Heart left ventricle (tissue), 16 donors: ENCODE measurements around the gene RIIAD1. TPM values are rescaled to one million over a fixed set of nuclear protein-coding genes. Genes with fewer than 3 reads are reported as not detected.
"Not testable (repeated sequence)": the region's sequence is repeated elsewhere in the genome, so short reads cannot be mapped to it uniquely, and the experiment has no call there.

Source experiments
- ATAC-seq, 4 donors: fragments of 200-7000 bp; cut with Tn5 transposase; one replicate each; pipeline ENCODE4 v1.9.1; 2020 to 2022; ENCODE audit warnings: moderate library complexity in 4 of 4, mild to moderate bottlenecking in 3 of 4, moderate number of reproducible peaks in 1 of 4
- DNase-seq, 5 donors: peaks; one replicate each; pipeline ENCODE4 v3.0.0-alpha.2; 2020
- H3K27ac ChIP-seq, 12 donors: fragments of 200-600 bp; sonication (generic) in 4 of 12; one replicate each; pipeline versions ENCODE4 v1.5.0 to v1.8.0; 2016 to 2022; ENCODE audit warnings: mild to moderate bottlenecking in 2 of 12
- H3K27me3 ChIP-seq, 9 donors: fragments of 200-600 bp; sonication (generic) in 2 of 9; one replicate each; pipeline versions ENCODE4 v1.5.1 to v1.8.0; 2016 to 2022; ENCODE audit warnings: mild to moderate bottlenecking in 3 of 9
- H3K36me3 ChIP-seq, 9 donors: fragments of 200-600 bp; sonication (generic) in 2 of 9; one replicate each; pipeline versions ENCODE4 v1.5.0 to v1.8.0; 2018 to 2022; ENCODE audit warnings: mild to moderate bottlenecking in 2 of 9
- H3K4me1 ChIP-seq, 12 donors: fragments of 200-600 bp; sonication (generic) in 4 of 12; one replicate each; pipeline versions ENCODE4 v1.5.0 to v1.8.0; 2016 to 2022; ENCODE audit warnings: mild to moderate bottlenecking in 3 of 12
- H3K4me3 ChIP-seq, 12 donors: fragments of 200-600 bp; sonication (generic) in 4 of 12; one replicate each; pipeline versions ENCODE4 v1.5.0 to v1.8.0; 2017 to 2022; ENCODE audit warnings: mild to moderate bottlenecking in 9 of 12, moderate library complexity in 4 of 12
- H3K9me3 ChIP-seq, 12 donors: fragments of 200-600 bp; sonication (generic) in 4 of 12; one replicate each; pipeline versions ENCODE4 v1.5.0 to v1.8.0; 2016 to 2022; ENCODE audit warnings: mild to moderate bottlenecking in 1 of 12
- POLR2A ChIP-seq, 2 donors: fragments of 450-650 bp; IDR thresholded peaks; one replicate each; pipeline ENCODE4 v1.6.1; 2017; ENCODE audit warnings: antibody characterized with exemption in 2 of 2, mild to moderate bottlenecking in 2 of 2, moderate library complexity in 2 of 2
- WGBS, 4 donors: extraction: QIAGEN DNeasy Blood & Tissue Kit in 2 of 4; methylation state at CpG; one replicate each; pipeline versions ENCODE4 v1.1.5 to v1.1.7; 2013 to 2018; 5-methylcytosine and 5-hydroxymethylcytosine counted together
- intact Hi-C, 10 donors: fragments of 100-400 bp; cut with DNase I; formaldehyde crosslinking; loops; one replicate each; pipeline versions ENCODE4 v1.11.1 to v1.14.2; 2022
- polyA plus RNA-seq, 2 donors: library from polyadenylated mRNA; stranded (reverse); fragments of 200-250 nt; gene quantifications; one replicate each; pipeline ENCODE4 v1.2.3, GENCODE V29; 2013
- total RNA-seq, 9 donors: library from RNA; depleted of rRNA in 2 of 9; stranded (reverse); fragments of >200 nt in 2 of 9; fragmentation: NEBNext Ultra II Directional in 3 of 9; extraction: Animal tissue kit (Norgen Biotek cat#: 25700) in 3 of 9; gene quantifications; one replicate each; pipeline versions ENCODE4 v1.1.0 to v1.2.4, GENCODE V29; 2016 to 2023
- TF ChIP-seq, protein P1 (sequence below), 12 donors: fragments of 200-600 bp; sonication (generic) in 4 of 12; IDR thresholded peaks; one replicate each; pipeline versions ENCODE4 v1.5.0 to v1.8.0; 2018 to 2022; ENCODE audit warnings: antibody characterized with exemption in 12 of 12, mild to moderate bottlenecking in 5 of 12
- donor health status: ischemic (EF 13 %, LVEDD 7.1; RV severe dilation, severe dysfunction).
- donor health status: healthy with polysubstance abuse.
- donor health status: DM: no; HTN: yes; CAD: no.
- donor health status: DM: no; HTN: no; CAD: no.
- donor health status: ischemic (EF 25% LVEDD 6.9; RV normal size, moderate dysfunction).
- donor health status: ischemic (EF 25% LVEDD 5.7; RV mildly dilated, moderate dysfunction).
- donor health status: healthy.
- donor health status: DM: yes; HTN: yes; CAD: no.
- donor health status: ischemic (EF 35%, LVEDD 5.7; RV mildly dilated, moderate dysfunction).
- donor health status: nonischemic (EF 11% LVEDD 7.7; RV severe dilation, severe dysfunction).
- donor health status: DM: yes; HTN: yes; CAD: no.
- donor health status: PGD.
- donor health status: ischemic (EF 29% LVEDD 5.4; RV normal size, mild dysfunction).
- donor health status: nonischemic (EF 23%, LVEDD 6.1; RV moderate dilation, normal function).

Gene RIIAD1
- total and polyA plus RNA-seq, 11 donors = 2.3 to 20.8 (median 6.8) TPM; not detected in 2

DNA sequence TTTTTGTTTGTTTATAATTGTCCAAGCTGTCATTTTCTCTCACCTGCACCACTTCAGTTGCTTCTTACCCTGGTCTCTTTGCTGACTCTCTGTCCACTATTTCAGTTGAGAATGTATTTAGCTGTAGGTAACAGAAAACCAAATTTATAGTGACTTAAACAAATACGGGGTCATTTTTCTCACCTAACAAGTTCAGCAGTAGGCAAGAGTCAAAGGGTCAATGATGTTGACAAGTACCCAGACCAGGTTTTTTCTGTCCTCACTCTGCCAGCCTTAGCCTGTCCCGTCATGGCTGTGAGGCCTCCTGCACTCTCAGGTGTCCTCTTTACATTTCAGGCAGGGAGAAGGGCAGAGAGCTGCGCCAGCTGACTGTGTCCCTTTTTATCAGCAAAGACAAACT, 11.8 kb downstream of the RIIAD1 start:
- no peak for DNase-seq
- peaks cover 0 to 6% (median 0%) of the 10 kb centered on the region in 12 donors for H3K4me1 ChIP-seq
- H3K4me3 ChIP-seq = no peak overlapping the region
- 67 to 85% (median 84%) methylated on average over 3 of the region's 3 CpGs for WGBS, 4 donors
- no peak overlapping the region for H3K27ac ChIP-seq
- H3K9me3 ChIP-seq = peaks cover 0 to 12% (median 0%) of the 10 kb centered on the region in 12 donors
- H3K27me3 ChIP-seq = peaks cover 0 to 11% (median 0%) of the 10 kb centered on the region in 9 donors
- intact Hi-C loops = loop anchor here in 7 of 10 donors (2.0 to 10.0 kb wide), 6 partner anchors 41 to 288 kb away; no protein-coding TSS in a partner anchor
- ATAC-seq = no peak
- TF ChIP-seq, protein P1, sequence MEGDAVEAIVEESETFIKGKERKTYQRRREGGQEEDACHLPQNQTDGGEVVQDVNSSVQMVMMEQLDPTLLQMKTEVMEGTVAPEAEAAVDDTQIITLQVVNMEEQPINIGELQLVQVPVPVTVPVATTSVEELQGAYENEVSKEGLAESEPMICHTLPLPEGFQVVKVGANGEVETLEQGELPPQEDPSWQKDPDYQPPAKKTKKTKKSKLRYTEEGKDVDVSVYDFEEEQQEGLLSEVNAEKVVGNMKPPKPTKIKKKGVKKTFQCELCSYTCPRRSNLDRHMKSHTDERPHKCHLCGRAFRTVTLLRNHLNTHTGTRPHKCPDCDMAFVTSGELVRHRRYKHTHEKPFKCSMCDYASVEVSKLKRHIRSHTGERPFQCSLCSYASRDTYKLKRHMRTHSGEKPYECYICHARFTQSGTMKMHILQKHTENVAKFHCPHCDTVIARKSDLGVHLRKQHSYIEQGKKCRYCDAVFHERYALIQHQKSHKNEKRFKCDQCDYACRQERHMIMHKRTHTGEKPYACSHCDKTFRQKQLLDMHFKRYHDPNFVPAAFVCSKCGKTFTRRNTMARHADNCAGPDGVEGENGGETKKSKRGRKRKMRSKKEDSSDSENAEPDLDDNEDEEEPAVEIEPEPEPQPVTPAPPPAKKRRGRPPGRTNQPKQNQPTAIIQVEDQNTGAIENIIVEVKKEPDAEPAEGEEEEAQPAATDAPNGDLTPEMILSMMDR (IDR thresholded peaks at IDR 0.05) = no peak
- no peak for TF ChIP-seq POLR2A (IDR thresholded peaks at IDR 0.05)
- no peaks in the 10 kb centered on the region for H3K36me3 ChIP-seq

DNA sequence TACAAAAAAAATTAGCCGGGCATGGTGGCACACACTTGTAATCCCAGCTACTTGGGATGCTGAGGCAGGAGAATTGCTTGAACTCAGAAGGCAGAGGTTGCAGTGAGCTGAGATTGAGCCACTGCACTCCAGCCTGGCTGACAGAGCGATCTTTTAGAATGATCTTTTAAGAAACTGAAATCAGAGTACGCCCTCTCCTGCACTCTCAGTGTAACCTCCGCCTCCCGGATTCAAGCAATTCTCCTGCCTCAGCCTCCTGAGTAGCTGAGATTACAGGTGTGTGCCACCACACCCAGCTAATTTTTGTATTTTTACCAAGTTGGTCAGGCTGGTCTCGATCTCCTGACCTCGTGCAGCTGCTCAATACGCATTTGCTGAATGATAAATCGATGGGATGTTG, 12.7 kb downstream of the RIIAD1 start:
- not testable (repeated sequence) for DNase-seq, H3K36me3 ChIP-seq, H3K4me1 ChIP-seq, H3K27ac ChIP-seq, ATAC-seq, H3K4me3 ChIP-seq
- H3K9me3 ChIP-seq = peaks cover 0 to 12% (median 0%) of the 10 kb centered on the region in 12 donors
- H3K27me3 ChIP-seq = peaks cover 0 to 11% (median 0%) of the 10 kb centered on the region in 9 donors
- intact Hi-C loops = loop anchor here in 9 of 10 donors (2.0 to 10.0 kb wide), 10 partner anchors 39 to 291 kb away; no protein-coding TSS in a partner anchor
- WGBS, 4 donors = 90 to 92% (median 91%) methylated on average over 9 of the region's 9 CpGs

DNA sequence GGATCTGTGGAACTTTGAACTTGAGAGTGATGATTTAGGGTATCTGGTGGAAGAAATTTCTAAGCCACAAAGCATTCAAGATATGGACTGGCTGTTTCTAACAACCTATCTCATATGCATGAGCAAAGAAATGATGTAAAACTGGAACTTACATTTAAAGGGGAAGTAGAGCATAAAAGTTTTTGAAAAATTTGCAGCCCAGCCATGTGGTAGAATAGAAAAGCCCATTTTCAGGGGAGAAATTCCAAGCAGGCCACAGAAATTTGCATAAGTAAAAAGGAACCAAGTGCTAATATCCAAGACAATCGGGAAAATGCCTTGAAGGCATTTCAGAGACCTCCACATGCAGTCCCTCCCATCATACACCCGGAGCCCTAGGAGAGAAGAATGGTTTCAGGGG, 15.7 kb downstream of the RIIAD1 start:
- WGBS, 4 donors = 71 to 79% (median 76%) methylated on average over 2 of the region's 2 CpGs
- Histone ChIP-seq H3K9me3 (peaks cover 0 to 12% (median 0%) of the 10 kb centered on the region in 12 donors), H3K4me3 (no peak overlapping the region), H3K36me3 (no peaks in the 10 kb centered on the region), H3K27ac (no peak overlapping the region), H3K4me1 (no peaks in the 10 kb centered on the region), H3K27me3 (peaks cover 0 to 5% (median 0%) of the 10 kb centered on the region in 9 donors)
- no peak for DNase-seq
- no peak for TF ChIP-seq POLR2A (IDR thresholded peaks at IDR 0.05)
- intact Hi-C loops = loop anchor here in 9 of 10 donors (5.0 to 10.0 kb wide), 6 partner anchors 45 to 295 kb away; partner anchors contain the start of gene C2CD4D (in 1 of the 9)
- no peak for ATAC-seq

DNA sequence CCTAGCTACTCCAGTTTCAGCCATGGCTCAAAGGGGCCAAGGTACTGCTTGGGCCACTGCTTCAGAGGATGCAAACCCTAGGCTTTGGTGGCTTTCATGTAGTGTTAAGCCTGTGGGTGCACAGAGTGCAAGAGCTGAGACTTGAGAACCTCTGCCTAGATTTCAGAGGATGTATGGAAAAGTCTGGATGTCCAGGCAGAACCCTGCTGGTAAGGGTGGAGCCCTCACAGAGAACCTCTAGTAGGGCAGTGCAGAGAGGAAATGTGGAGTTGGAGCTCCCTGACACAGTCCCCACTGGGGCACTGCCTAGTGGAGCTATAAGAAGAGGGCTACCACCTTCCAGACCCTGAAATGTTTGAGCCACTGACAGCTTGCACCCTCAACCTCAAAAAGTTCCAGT, 16.2 kb downstream of the RIIAD1 start:
- Histone ChIP-seq H3K27me3 (peaks cover 0 to 5% (median 0%) of the 10 kb centered on the region in 9 donors), H3K27ac (no peak overlapping the region), H3K36me3 (no peaks in the 10 kb centered on the region), H3K9me3 (peaks cover 0 to 12% (median 0%) of the 10 kb centered on the region in 12 donors), H3K4me3 (no peak overlapping the region), H3K4me1 (no peaks in the 10 kb centered on the region)
- DNase-seq = no peak
- ATAC-seq = no peak
- TF ChIP-seq, protein P1 (IDR thresholded peaks at IDR 0.05) = no peak
- intact Hi-C loops = loop anchor here in 9 of 10 donors (5.0 to 10.0 kb wide), 6 partner anchors 45 to 295 kb away; partner anchors contain the start of gene C2CD4D (in 1 of the 9)

DNA sequence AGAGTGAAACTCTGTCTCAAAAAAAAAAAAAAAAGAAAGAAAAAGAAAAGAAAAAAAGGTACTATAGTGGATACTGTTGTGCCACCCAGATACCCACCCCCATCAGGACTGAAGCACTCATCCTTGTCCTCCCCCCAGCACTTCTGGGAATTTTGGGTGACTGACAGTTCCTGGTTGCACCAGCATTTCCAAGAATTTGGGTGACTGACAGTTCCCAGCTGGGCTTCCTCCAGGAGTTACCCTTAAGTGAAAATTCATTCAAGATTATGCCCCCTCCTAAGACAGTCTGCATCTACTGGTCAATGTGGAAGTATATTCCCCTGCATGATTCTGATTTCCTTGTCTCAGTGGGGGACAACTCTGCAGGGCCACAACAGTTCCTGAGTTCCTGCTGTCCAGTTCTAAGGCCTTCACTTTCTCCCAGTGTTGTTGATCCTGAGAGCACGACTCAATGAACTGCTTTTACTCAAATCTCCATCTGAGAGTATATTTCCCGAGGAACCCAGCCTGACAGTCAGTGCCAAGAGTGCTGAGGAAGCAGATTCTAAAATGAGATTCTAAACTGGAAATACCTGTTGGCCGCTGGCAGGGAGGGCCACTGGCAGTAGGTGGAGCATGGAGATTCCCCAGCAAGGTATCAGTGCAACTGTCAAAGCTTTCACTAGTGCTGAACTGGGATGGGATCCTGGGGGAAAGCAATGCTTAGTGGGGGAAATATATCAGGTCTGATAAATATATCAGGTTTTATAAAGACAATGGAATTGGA, 18.5 kb downstream of the RIIAD1 start:
- no peak for TF ChIP-seq POLR2A (IDR thresholded peaks at IDR 0.05)
- TF ChIP-seq, protein P1 (IDR thresholded peaks at IDR 0.05) = no peak
- intact Hi-C loops = loop anchor here in 9 of 10 donors (5.0 to 10.0 kb wide), 7 partner anchors 47 to 297 kb away; partner anchors contain the start of gene C2CD4D (in 1 of the 9)
- Histone ChIP-seq H3K9me3 (peaks cover 0 to 12% (median 0%) of the 10 kb centered on the region in 12 donors), H3K27ac (no peak overlapping the region), H3K36me3 (no peaks in the 10 kb centered on the region), H3K4me3 (no peak overlapping the region), H3K4me1 (no peaks in the 10 kb centered on the region), H3K27me3 (no peaks in the 10 kb centered on the region)
- WGBS, 4 donors = 60 to 63% (median 61%) methylated on average over 3 of the region's 3 CpGs
- ATAC-seq = no peak
- no peak for DNase-seq
